Measurements from ENCODE around the gene NUDCD3. TPM values are rescaled to one million over a fixed set of nuclear protein-coding genes. Genes with fewer than 3 reads are reported as not detected.

NUDCD3 gene
- total RNA-seq, 1 donor from 2014 or later = 39.3 TPM

GRCh38 chr7:44382459-44383265 is 107.8 kb downstream of the NUDCD3 start:
- DNase-seq (ENCODE audit: low spot score in 2 of 2) = peak in 1 of 2 donors; percentile 33
- H3K4me1 ChIP-seq = peaks cover 24 to 42% of the 10 kb centered on the region in 2 donors
- intact Hi-C loops (cut with DNase I) = loop anchor here (2.0 to 5.0 kb wide), 2 partner anchors 95 to 122 kb away; no protein-coding TSS in a partner anchor
- no peak for TF ChIP-seq CTCF (IDR thresholded peaks at IDR 0.05)
- H3K4me3 ChIP-seq = no peak overlapping the region
- H3K27ac ChIP-seq = peak overlapping the region; percentile 76 to 88
- no peaks in the 10 kb centered on the region for H3K27me3 ChIP-seq
- no peaks in the 10 kb centered on the region for H3K9me3 ChIP-seq
- H3K36me3 ChIP-seq = peaks cover 2 to 9% of the 10 kb centered on the region in 2 donors

GRCh38 chr7:44381494-44382220 is 108.8 kb downstream of the NUDCD3 start:
- TF ChIP-seq CTCF (IDR thresholded peaks at IDR 0.05) = no peak
- DNase-seq (ENCODE audit: low spot score in 2 of 2) = no peak
- peak overlapping the region; percentile 76 to 88 for H3K27ac ChIP-seq
- H3K36me3 ChIP-seq = peaks cover 2 to 9% of the 10 kb centered on the region in 2 donors
- intact Hi-C loops (cut with DNase I) = loop anchor here (2.0 to 5.0 kb wide), 2 partner anchors 96 to 121 kb away; no protein-coding TSS in a partner anchor
- H3K9me3 ChIP-seq = no peaks in the 10 kb centered on the region
- H3K27me3 ChIP-seq = no peaks in the 10 kb centered on the region
- H3K4me3 ChIP-seq = no peak overlapping the region
- H3K4me1 ChIP-seq = peaks cover 24 to 42% of the 10 kb centered on the region in 2 donors

DNA sequence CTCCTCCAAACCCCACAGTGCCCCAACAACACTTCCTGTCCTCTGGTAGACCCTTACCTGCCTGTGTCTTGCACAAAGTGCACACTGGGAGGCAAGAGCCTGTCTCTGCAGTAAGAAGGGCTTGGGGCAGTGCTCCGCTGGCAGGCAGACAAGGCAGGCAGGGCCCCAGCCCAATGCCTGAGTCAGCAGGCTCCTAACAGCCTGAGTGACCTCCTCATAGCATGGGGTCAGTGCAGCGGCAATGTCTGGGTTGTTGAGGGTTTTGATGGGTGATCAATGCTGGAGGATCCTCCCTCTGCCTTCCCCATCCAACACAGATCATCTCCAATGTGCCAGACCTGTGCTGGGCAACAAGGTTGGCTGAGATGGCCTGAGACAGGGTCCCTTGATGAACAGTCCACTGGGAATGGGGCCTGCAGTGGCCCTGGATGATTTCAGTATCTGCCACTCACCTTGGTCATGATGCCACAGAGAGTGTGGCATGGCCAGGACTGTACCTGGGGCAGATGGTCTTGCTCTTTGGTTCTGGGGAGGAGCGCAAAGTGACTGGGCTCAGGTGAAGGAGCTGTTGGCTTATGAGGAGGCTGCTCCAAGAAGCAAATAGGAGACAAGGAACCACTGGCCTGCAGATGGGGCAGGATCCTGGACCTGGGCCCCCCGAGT is 109.5 kb downstream of the NUDCD3 start:
- H3K36me3 ChIP-seq = peaks cover 2 to 5% of the 10 kb centered on the region in 2 donors

GRCh38 chr7:44380189-44380830 is 110.1 kb downstream of the NUDCD3 start:
- Histone ChIP-seq H3K27me3 (no peaks in the 10 kb centered on the region), H3K36me3 (peaks cover under 1 to 5% of the 10 kb centered on the region in 2 donors), H3K9me3 (no peaks in the 10 kb centered on the region), H3K4me3 (no peak overlapping the region), H3K4me1 (peaks cover 19 to 29% of the 10 kb centered on the region in 2 donors), H3K27ac (peak overlapping the region in 1 of 2 donors; percentile 88)
- no peak for DNase-seq (ENCODE audit: low spot score in 2 of 2)
- intact Hi-C loops (cut with DNase I) = loop anchor here (5.0 kb wide), 1 partner anchor 97 kb away; no protein-coding TSS in a partner anchor
- no peak for TF ChIP-seq CTCF (IDR thresholded peaks at IDR 0.05)

More for the DNA sequence above, 109.5 kb downstream of the NUDCD3 start:
- Histone ChIP-seq H3K4me1 (peaks cover 24 to 36% of the 10 kb centered on the region in 2 donors), H3K27me3 (no peaks in the 10 kb centered on the region), H3K27ac (peak overlapping the region; percentile 76 to 88), H3K4me3 (no peak overlapping the region), H3K9me3 (no peaks in the 10 kb centered on the region)
- TF ChIP-seq CTCF (IDR thresholded peaks at IDR 0.05) = no peak
- intact Hi-C loops (cut with DNase I) = loop anchor here (5.0 kb wide), 1 partner anchor 96 kb away; no protein-coding TSS in a partner anchor
- no peak for DNase-seq (ENCODE audit: low spot score in 2 of 2)

Data from ascending aorta (tissue), 2 donors.